HG03103 (cell line): ENCODE data around the gene NSMF.
"Not testable (repeated sequence)": the region's sequence is repeated elsewhere in the genome, so short reads cannot be mapped to it uniquely, and the experiment has no call there.

ENCODE experiments used
- ATAC-seq: cut with Tn5 transposase; IDR thresholded peaks from one replicate; pipeline ENCODE4 v1.9.1; 2021; ENCODE audit warnings: low read depth; ENCODE audit not compliant: unreplicated experiment

Gene NSMF

DNA sequence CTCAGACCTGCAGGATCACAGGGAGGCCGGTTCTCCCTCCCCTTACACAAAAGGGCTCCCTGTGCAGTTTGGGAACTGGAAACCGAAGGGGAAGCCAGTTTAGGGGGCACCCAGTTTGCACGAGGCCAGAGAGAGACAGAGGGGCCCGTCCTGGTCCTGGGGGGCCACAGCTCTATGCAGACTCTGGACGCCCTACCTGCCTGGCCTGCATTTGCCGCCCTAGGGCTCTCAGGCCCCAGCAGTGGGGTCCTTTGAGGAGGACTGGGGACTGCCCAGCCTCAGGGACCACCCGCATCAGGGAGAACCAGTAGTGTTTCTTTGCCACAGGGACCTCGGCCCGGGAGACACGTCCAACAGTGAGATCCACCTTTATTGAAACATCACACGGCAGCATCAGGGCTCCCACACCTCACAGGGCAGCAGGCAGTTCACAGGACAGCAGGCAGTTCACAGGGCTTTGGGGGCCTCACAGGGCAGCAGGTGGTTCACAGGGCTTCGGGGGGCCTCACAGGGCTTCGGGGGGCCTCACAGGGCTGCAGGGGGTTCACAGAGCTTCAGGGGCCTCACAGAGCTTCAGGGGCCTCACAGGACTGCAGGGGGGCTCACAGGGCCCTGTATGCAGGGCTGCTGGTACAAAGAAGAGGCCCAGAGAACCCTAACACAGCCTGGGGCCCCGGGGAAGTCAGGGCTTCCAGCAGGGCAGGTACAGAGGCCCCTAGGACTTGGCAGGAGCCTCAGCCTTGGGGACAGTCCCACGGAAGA, 648 bp upstream of the NSMF start:
- no peak for ATAC-seq

DNA sequence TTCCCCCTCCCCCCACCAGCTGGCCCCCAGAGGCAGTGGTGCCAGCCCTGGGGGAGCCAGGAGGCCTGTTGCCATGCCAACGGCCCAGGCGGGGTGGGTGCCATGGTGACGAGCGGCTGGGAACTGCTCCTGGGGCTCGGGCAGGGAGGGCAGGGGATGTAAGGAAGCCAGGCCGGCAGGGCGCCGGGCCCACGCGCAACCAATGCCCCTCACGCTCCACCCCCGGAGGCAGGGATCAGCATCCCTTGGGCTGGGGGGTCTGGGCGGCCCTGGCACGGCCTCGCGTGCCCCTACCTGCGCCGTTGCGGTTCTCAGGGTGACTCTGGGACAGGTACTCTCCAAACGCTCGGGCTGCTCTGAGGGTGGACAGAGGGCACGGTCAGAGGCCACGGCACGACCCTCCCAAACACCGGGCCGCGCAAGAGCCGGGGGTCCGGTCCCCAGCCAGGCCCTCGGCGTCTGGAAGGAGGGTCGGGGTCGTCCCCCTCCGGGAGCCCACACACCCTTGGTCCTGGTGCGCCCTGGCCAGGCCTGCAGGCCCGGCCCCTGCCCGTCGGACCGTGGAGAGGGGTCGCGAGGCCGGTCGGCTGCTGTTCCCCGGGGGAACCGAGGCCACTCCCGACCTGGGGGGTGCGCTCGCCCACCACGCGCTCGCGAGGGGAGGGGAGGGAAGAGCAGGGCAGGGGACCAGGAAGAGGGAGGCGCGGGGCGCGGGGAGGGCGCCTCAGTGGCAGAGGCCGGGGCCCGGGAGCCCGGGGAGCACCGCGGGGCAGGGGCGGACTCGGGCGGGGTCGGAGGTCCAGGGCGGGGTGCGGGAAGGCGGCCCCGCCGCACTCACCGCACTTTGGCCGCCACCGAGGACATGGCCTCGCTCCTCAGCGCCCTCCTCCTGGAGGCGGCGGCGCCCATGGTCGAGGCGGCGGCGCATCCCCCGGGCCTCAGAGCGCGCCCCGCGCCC, 661 bp downstream of the NSMF start:
- ATAC-seq, result peak; percentile 16

DNA sequence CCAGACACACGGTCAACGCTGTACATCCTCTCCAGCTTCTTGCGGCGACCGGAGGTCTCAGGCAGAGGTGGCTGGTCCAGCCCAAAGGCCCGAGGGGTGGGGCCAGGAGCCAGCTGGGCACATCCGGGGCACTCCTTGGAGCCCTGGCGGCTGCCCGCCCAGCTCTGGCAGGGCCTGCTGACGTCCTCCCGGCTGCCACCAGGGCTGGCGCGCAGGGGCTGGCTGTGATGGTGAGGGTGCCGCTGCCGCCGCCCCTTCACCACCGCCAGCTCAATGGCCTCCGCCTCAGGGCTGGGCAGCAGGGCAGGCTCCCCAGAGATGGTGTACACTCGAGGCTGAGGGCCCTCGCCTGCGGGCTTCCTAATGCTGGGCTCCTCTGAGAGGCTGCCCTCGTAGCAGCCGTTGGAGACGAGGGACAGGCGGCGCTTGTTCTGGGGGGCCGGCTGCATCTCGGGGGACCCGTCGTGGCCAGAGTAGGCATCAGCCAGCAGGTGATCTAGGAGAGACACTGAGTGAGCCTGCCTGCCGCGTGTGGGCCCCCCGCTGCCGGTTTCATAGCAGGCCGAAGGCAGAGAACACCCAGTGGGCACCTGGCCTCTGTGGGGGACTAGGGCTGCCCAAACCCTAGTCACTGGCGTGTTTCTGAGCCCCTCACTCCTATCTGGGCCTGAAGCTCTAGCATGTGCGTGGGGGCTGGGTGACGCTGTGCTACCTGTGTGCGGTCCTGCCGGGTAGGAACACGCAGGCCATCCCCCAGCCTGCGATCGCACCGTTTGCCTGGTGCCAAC, 1.5 kb downstream of the NSMF start:
- ATAC-seq, result no peak

DNA sequence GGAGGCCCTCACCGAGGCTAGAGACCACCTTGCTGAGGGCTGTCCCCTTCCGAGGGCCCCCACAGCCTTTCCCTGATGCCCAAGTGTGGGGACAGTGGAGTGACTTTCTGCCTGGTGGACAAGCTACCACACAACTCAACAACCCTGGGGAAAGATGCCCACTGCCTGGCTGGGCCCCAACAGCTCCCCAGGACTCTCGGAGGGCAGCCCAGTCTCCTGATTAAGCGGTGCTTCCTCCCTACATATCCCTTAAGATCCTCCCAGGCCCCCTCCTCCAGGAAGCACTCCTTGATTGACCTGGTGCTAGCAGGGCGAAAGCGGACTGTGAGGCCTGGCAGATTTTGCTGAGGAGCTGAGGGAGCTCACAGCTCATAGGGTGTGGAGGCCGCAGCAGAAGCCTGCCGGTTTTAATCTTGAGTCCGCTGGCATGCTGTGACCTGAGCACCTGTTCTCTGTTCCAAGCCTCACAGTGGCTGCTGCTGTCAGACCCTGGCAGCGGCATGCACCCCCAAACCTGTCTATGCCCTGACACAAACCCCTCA, 2.2 kb downstream of the NSMF start:
- ATAC-seq, result no peak

DNA sequence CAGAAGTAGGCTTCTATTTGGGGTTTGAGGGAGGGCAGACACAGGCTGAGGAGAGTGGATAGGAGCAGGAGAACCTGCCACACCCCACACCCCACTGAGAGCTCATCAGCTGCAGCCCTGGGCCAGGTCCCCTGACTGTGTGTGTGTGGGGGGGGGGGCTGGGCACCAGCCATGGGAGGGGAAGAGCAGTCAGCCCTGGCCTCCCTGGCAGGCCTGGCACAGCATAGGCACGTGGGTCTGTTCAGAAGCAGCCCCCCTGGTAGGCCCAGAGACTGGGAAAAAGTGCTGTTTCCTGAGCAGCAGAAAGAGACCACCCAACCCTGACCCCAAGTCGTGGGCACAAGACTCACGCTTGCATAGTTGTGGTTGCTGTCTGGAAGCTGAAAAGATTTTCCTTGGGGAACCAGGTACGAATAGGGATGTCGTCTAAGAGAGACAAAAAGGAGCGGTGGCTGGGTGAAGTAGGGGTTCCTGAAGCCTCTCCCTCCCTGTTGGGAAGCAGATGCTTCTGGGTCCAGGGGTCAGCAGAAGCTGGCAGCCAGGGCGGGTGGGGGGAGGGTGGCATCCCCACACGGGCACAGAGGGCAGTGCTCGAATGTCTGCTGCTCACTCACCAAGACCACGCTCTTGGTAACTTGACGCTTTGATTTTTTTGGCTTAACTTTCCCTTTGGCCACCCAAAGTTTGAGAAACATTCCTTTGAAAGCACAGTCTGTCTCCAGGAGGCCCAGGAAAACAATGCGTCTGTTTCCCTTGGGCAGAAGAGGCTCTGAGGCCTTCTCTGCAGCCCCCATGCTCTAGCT, 2.9 kb downstream of the NSMF start:
- ATAC-seq, result no peak

DNA sequence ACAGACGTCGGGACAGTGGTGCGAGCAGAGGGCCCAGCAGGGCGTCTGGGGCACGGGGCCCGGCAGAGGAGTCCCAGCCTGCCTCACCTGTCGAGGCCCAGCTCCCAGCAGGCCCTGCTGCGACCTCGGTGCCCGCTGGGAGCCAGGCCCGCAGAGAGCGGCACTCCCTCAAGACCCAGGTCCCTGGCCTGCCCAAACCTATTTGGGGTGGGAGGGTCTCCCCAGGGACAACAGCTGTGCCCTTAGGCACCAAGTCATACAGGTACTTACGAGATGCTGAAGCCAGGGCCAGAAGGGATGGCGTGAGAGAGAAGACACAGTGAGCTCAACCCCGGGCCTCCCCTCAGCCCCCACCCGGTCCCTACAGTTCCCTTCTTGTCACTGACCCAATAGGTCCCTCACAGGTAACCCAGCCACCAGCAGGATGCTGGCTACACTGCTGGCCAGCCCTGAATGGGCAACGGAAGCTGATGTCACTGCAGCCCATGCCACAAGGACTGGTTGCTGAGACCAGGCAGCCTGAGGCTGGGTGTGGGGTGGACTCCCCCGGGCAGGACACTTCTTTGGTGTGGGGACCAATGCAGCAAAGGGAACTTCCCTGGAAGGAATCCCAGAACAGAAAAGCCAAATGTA, 3.7 kb downstream of the NSMF start:
- no peak for ATAC-seq

DNA sequence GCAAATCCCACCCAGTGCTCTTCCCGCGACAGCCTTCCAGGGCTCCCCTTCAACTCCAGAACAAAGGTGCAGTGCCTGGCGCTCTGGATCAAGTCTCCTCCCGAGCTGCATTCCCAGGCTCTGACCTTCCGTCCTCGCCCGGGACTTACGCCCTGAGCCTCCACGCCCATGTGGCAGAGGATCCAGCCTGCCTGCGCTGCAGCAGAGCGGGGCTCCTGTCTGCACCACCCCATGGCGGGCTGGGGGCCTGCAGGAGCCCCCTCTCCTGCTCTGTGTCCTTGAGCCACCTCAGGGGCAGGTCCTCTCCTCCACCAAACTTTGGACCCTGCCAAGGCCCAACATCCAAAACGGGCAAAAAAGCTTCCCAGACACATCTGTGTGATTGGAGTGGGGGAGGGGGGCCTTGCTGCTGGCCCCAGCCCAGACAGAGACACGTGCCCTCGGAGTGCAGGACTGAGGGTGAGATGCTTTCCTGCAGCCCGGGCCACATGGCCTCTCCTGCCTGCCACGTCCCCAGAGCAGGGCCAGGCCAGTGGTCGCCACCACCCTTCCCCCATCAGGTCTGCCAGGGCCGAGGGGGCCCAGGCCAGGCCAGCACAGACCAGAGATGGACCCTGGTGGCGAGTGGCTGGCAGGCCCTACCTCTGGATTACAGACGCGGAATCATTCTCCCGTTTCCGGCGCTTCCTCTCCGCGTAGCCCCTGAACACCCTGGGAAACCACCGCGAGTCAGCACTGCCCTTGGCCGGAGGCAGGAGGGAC, 4.4 kb downstream of the NSMF start:
- ATAC-seq, result no peak

DNA sequence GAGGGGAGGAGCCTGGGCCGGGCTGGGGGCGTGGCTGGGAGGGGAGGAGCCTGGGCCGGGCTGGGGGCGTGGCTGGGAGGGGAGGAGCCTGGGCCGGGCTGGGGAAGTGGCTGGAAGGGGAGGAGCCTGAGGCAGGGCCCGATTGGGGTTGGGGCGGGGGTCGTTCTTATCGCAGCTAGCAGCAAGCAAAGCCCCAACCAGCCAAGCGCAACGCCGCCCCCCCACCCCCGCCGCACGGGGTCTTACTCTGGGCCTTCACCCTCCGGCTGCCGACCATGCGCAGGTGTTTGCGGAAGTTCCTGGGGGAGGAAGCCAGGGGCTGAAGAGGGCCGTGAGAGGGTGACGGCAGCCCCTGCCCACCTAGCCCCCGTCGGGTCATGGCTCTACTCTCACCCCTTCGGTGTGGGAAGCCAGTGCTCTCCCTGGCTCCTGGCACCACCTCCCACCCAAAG, 5.0 kb downstream of the NSMF start:
- peak; percentile 27 for ATAC-seq

DNA sequence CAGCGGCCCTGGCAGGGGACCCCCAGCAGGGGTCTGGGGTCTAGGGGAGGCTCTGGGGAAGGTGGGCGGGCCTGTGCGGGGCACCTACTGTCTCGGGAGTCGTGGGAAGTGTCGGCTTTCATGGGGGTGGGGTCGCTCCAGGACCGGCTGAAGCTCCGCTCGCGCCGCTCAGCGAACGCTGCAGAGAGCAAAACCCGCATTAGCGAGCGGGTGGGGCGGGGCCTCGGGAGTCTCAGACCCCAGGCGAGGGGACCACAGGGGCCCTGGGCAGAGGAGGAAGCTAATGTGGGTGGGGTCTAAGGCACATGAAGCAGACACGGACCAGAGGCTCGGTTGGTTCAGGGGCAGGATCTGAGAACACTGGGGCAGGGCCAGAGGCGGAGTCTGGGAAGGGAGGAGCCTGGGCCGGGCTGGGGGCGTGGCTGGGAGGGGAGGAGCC, 5.5 kb downstream of the NSMF start:
- ATAC-seq, result peak; percentile 56

DNA sequence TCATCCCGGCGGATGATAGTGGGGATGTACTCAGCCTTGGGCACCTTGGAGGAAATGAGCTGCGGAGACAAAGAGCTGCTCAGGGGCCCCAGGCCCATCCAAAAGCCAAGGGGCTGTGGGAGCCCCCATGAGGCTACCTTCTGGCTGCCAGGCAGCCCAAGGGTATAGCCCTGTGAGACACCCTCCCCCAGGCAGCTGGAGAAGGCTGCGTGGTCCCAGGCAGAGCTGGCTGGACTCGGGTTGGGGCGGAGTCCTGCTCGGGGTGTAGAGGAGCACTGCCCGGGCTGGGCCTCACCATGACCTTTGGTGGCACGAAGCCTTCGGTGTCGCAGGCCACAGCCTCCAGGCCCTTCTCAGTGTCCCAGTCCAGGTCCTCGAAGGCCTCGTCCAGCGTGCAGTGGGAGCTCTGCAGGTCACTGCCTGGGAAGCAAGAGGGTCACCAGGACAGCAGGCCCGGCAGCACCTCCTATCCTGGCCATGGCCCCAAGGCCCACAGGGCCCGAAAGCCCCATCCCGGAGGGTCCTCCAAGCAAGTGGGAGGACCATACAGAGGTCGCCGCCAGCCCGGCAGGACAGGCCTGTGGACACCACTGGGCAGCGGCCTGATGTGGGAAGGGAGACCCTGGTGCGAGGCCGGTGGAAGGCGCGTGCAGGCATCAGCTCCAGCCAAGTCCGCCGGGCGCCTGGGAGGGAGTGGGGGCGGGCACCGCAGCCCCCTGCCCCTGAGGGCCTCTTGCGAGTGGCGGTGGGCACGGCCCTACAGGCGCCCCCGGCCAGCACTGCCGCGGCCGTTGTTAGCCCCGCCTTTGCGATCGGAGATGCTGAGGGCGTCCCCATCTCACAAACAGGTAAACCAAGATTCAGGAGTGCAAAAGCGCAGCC, 6.1 kb downstream of the NSMF start:
- ATAC-seq, result no peak

DNA sequence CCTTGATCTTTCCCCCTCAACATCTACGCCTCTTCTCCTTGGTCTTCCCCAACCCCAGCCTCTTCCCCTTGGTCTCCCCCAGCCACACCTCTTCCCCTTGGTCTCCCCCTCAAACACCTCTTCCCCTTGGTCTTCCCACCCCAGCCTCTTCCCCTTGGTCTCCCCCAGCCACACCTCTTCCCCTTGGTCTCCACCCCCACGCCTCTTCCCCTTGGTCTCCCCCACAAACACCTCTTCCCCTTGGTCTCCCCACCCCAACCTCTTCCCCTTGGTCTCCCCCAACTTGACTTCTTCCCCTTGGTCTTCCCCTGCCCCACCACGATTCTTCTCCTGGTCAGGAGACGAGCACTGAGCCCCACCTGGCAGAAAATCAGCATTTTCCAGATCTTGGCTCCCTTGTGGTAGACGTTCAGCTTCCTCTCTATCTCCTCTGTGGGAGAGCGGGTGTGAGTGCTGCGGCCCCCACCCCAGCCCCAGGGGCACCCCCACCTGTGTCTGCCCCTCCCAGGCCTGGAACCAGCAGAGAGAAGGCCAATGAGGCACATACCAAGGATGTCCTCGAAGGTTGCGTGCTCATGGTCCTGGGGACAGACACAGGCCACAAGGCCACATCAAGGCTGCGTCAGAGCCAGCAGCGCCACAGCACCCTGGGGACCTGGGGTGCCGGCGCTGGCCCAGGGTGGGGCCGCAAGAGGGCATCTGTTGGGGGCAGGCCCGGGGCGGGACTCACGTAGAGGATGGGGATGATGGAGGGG, 7.0 kb downstream of the NSMF start:
- ATAC-seq, result no peak

DNA sequence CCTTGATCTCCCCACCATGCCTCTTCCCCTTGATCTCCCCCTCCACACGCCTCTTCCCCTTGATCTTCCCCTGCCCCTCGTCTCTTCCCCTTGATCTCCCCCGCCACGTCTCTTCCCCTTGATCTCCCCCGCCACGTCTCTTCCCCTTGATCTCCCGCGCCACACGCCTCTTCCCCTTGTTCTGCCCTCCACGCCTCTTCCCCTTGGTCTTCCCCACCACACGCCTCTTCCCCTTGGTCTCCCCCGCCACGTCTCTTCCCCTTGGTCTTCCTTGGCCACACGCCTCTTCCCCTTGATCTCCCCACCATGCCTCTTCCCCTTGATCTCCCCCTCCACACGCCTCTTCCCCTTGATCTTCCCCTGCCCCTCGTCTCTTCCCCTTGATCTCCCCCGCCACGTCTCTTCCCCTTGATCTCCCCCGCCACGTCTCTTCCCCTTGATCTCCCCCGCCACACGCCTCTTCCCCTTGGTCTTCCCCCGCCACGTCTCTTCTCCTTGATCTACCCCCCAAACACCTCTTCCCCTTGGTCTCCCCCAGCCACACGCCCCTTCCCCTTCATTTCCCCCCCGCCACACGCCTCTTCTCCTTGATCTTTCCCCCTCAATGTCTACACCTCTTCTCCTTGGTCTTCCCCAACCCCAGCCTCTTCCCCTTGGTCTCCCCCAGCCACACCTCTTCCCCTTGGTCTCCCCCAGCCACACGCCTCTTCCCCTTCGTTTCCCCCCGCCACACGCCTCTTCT, 7.7 kb downstream of the NSMF start:
- not testable (repeated sequence) for ATAC-seq

DNA sequence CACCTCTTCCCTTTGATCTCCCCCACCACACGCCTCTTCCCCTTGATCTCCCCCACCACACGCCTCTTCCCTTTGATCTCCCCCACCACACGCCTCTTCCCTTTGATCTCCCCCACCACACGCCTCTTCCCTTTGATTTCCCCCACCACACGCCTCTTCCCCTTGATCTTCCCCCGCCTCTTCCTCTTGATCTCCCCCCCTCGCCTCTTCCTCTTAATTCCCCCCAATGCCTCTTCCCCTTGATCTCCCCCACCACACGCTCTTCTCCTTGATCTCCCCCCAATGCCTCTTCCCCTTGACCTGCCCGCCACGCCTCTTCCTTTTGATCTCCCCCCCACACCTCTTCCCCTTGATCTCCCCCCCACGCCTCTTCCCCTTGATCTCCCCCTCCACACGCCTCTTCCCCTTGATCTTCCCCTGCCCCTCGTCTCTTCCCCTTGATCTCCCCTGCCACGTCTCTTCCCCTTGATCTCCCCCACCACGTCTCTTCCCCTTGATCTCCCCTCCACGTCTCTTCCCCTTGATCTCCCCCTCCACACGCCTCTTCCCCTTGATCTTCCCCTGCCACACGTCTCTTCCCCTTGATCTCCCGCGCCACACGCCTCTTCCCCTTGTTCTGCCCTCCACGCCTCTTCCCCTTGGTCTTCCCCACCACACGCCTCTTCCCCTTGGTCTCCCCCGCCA, 8.5 kb downstream of the NSMF start:
- not testable (repeated sequence) for ATAC-seq

DNA sequence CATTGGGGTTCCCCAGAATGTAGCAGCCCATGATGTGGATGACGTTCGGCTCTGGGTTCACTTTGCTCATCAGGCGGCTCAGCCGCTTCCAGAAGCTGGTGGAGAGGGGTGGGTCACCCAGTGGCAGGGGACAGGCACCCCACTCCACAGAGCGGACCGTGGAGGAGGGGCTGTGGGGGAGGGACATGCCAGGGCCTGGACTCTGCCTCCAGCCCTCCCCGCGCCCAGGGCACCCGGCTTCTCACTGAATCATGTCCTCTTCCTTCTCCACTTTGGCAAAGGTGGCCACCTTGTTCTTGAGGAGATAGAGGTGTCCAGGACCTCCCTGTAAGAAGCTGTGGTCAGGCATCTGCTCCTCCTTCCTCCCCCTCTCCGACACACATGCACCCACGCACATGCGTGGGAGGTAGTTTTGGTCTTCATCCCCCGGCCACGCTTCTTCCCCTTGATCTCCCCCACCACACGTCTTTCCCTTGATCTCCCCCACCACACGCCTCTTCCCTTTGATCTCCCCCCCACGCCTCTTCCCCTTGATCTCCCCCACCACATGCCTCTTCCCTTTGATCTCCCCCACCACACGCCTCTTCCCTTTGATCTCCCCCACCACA, 9.1 kb downstream of the NSMF start:
- no peak for ATAC-seq
